CD4-positive, alpha-beta memory T cell (primary cell): ENCODE results near the gene CMC1. TPM values are rescaled to one million over a fixed set of nuclear protein-coding genes. Genes with fewer than 3 reads are reported as not detected.

Experiments
- CTCF ChIA-PET: fragments of 350-600 bp; sonication (Branson Sonifier 250); formaldehyde crosslinking; loops from one replicate; lab custom pipeline; 2021; ENCODE audit warnings: inconsistent platforms; ENCODE audit not compliant: partially characterized antibody; lab: Charles Lee
- POLR2A ChIA-PET: fragments of 350-600 bp; sonication (Branson Sonifier 250); formaldehyde crosslinking; loops from one replicate; lab custom pipeline; 2021; ENCODE audit not compliant: partially characterized antibody; lab: Charles Lee
- DNase-seq, 5 donors: peaks; one replicate each; pipeline versions ENCODE4 v3.0.0 to v3.0.0-alpha.2; 2020 to 2022; ENCODE audit warnings: mixed read lengths in 1 of 5
- H3K27ac ChIP-seq: one replicate; pipeline ENCODE4 v1.7.0; 2013; ENCODE audit warnings: low read depth, low read length
- H3K27me3 ChIP-seq: 2 replicates; pipeline ENCODE4 v1.7.0; 2013; ENCODE audit warnings: mild to moderate bottlenecking, low read length, moderate library complexity; ENCODE audit not compliant: insufficient read depth
- H3K36me3 ChIP-seq: 2 replicates; pipeline ENCODE4 v1.7.0; 2013; ENCODE audit warnings: mild to moderate bottlenecking, low read length, moderate library complexity; ENCODE audit not compliant: insufficient read depth
- H3K4me1 ChIP-seq: 2 replicates; pipeline ENCODE4 v1.7.0; 2013; ENCODE audit warnings: mild to moderate bottlenecking, low read length, moderate library complexity; ENCODE audit not compliant: insufficient read depth
- H3K4me3 ChIP-seq, 2 donors: one replicate each; pipeline ENCODE4 v1.7.0; 2013; ENCODE audit warnings: low read length in 2 of 2, mild to moderate bottlenecking in 1 of 2
- H3K9me3 ChIP-seq, 2 donors: one replicate each; pipeline ENCODE4 v1.7.0; 2013; ENCODE audit warnings: low read length in 2 of 2, control low read depth in 1 of 2; ENCODE audit not compliant: control insufficient read depth in 1 of 2
- H3K27ac Mint-ChIP-seq, 7 donors: one replicate each; pipeline ENCODE4 v1.8.0; 2020 to 2021; ENCODE audit warnings: mixed read lengths in 7 of 7, mild to moderate bottlenecking in 6 of 7, inconsistent platforms in 3 of 7, moderate library complexity in 3 of 7
- H3K27me3 Mint-ChIP-seq, 2 donors: one replicate each; pipeline ENCODE4 v1.8.0; 2020 to 2021; ENCODE audit warnings: mixed read lengths in 2 of 2
- H3K36me3 Mint-ChIP-seq, 2 donors: one replicate each; pipeline ENCODE4 v1.8.0; 2020 to 2021; ENCODE audit warnings: mixed read lengths in 2 of 2, inconsistent platforms in 1 of 2, mild to moderate bottlenecking in 1 of 2
- H3K4me1 Mint-ChIP-seq, 4 donors: one replicate each; pipeline ENCODE4 v1.8.0; 2020 to 2021; ENCODE audit warnings: mixed read lengths in 4 of 4, mild to moderate bottlenecking in 1 of 4
- H3K4me3 Mint-ChIP-seq, 8 donors: one replicate each; pipeline ENCODE4 v1.8.0; 2020 to 2021; ENCODE audit warnings: mixed read lengths in 8 of 8, mild to moderate bottlenecking in 7 of 8, moderate library complexity in 6 of 8, inconsistent platforms in 3 of 8
- H3K9me3 Mint-ChIP-seq, 8 donors: one replicate each; pipeline ENCODE4 v1.8.0; 2020 to 2021; ENCODE audit warnings: mixed read lengths in 8 of 8, mild to moderate bottlenecking in 5 of 8, inconsistent platforms in 3 of 8, moderate library complexity in 1 of 8
- intact Hi-C: fragments of 100-400 bp; cut with micrococcal nuclease; formaldehyde crosslinking; loops from one replicate; pipeline ENCODE4 v1.15.1; 2023
- polyA plus RNA-seq, 2 donors: library from polyadenylated mRNA; unstranded; fragments of 300-500 nt; fragmentation: Illumina TruSeq; gene quantifications; one replicate each; pipeline ENCODE4 v1.2.3, GENCODE V29; 2021
- total RNA-seq, 2 experiments: library from RNA; stranded (reverse); gene quantifications; one replicate each; pipeline ENCODE4 v1.2.3, GENCODE V29; 2021

CMC1 gene
- total and polyA plus RNA-seq, 4 experiments from 2014 or later, result 15.9 to 49.8 (median 30.9) TPM

GRCh38 chr3:28291577-28291976 lies 50.2 kb downstream of the CMC1 start:
- no peak overlapping the region for H3K27ac ChIP-seq
- Mint-ChIP-seq H3K4me1 (peaks cover 16 to 30% (median 21%) of the 10 kb centered on the region in 4 donors), H3K9me3 (no peaks in the 10 kb centered on the region), H3K36me3 (peaks cover 4 to 19% of the 10 kb centered on the region in 2 donors), H3K27ac (peak overlapping the region in 1 of 7 donors; percentile 4), H3K4me3 (peak overlapping the region in 1 of 8 donors; percentile 41), H3K27me3 (no peaks in the 10 kb centered on the region)
- no peaks in the 10 kb centered on the region for H3K27me3 ChIP-seq
- ChIA-PET POLR2A (no interaction called here), CTCF (interaction anchor here (0.8 kb wide), 1 partner anchor 580 kb away, joined by 3 read pairs; no protein-coding TSS in a partner anchor)
- peaks cover 8% of the 10 kb centered on the region for H3K4me1 ChIP-seq
- no peaks in the 10 kb centered on the region for H3K36me3 ChIP-seq
- H3K4me3 ChIP-seq, result no peak overlapping the region
- DNase-seq, result no peak
- intact Hi-C loops, result no loop called here
- H3K9me3 ChIP-seq, result no peaks in the 10 kb centered on the region

- Mint-ChIP-seq H3K4me3 (no peak overlapping the region), H3K36me3 (peaks cover 6 to 26% of the 10 kb centered on the region in 2 donors), H3K27ac (peak overlapping the region in 1 of 7 donors; percentile 1), H3K9me3 (no peaks in the 10 kb centered on the region), H3K4me1 (peaks cover 13 to 26% (median 19%) of the 10 kb centered on the region in 4 donors), H3K27me3 (no peaks in the 10 kb centered on the region)
- Histone ChIP-seq H3K27ac (no peak overlapping the region), H3K4me1 (peaks cover 8% of the 10 kb centered on the region), H3K9me3 (no peaks in the 10 kb centered on the region), H3K36me3 (no peaks in the 10 kb centered on the region), H3K27me3 (no peaks in the 10 kb centered on the region), H3K4me3 (no peak overlapping the region)
- POLR2A ChIA-PET, result no interaction called here
- DNase-seq, result no peak
- CTCF ChIA-PET, result interaction anchor here (0.8 kb wide), 1 partner anchor 581 kb away, joined by 3 read pairs; no protein-coding TSS in a partner anchor
- intact Hi-C loops, result no loop called here
These were observed 51.2 kb downstream of the CMC1 start for GRCh38 chr3:28292622-28293021.

- Histone ChIP-seq H3K27me3 (no peaks in the 10 kb centered on the region), H3K27ac (no peak overlapping the region), H3K4me3 (no peak overlapping the region), H3K36me3 (no peaks in the 10 kb centered on the region), H3K4me1 (peaks cover 8% of the 10 kb centered on the region), H3K9me3 (no peaks in the 10 kb centered on the region)
- peak overlapping the region in 2 of 8 donors; percentile 6 to 57 for H3K4me3 Mint-ChIP-seq
- peak overlapping the region in 2 of 7 donors; percentile 13 to 35 for H3K27ac Mint-ChIP-seq
- peaks cover 6 to 31% of the 10 kb centered on the region in 2 donors for H3K36me3 Mint-ChIP-seq
- H3K9me3 Mint-ChIP-seq, result no peaks in the 10 kb centered on the region
- no peaks in the 10 kb centered on the region for H3K27me3 Mint-ChIP-seq
- ChIA-PET POLR2A (no interaction called here), CTCF (interaction anchor here (0.7 to 1.5 kb wide), 3 partner anchors 9 to 23 kb away, joined by 3 to 4 read pairs (median 3); no protein-coding TSS in a partner anchor)
- H3K4me1 Mint-ChIP-seq, result peaks cover 13 to 26% (median 19%) of the 10 kb centered on the region in 4 donors
- DNase-seq, result no peak
- intact Hi-C loops, result no loop called here
These were observed 53.4 kb downstream of the CMC1 start for GRCh38 chr3:28294667-28295413.

- POLR2A ChIA-PET, result no interaction called here
- no peak overlapping the region for H3K27ac ChIP-seq
- CTCF ChIA-PET, result interaction anchor here (1.1 to 2.3 kb wide), 2 partner anchors 9 to 584 kb away, joined by 8 to 13 read pairs; no protein-coding TSS in a partner anchor
- no peaks in the 10 kb centered on the region for H3K27me3 Mint-ChIP-seq
- H3K4me1 Mint-ChIP-seq, result peaks cover 14 to 26% (median 19%) of the 10 kb centered on the region in 4 donors
- H3K27me3 ChIP-seq, result no peaks in the 10 kb centered on the region
- peak overlapping the region in 4 of 7 donors; percentile 9 to 57 (median 32) for H3K27ac Mint-ChIP-seq
- peaks cover 8% of the 10 kb centered on the region for H3K4me1 ChIP-seq
- no peak for DNase-seq
- peaks cover 5 to 24% of the 10 kb centered on the region in 2 donors for H3K36me3 Mint-ChIP-seq
- no peaks in the 10 kb centered on the region for H3K9me3 ChIP-seq
- H3K36me3 ChIP-seq, result no peaks in the 10 kb centered on the region
- H3K9me3 Mint-ChIP-seq, result no peaks in the 10 kb centered on the region
- H3K4me3 Mint-ChIP-seq, result peak overlapping the region in 6 of 8 donors; percentile 0 to 78 (median 37)
- no peak overlapping the region for H3K4me3 ChIP-seq
- intact Hi-C loops, result no loop called here
These were observed 54.6 kb downstream of the CMC1 start for GRCh38 chr3:28295898-28296490.

GRCh38 chr3:28299705-28300104 lies 58.3 kb downstream of the CMC1 start:
- intact Hi-C loops, result no loop called here
- Histone ChIP-seq H3K4me1 (peaks cover 8% of the 10 kb centered on the region), H3K4me3 (no peak overlapping the region), H3K36me3 (no peaks in the 10 kb centered on the region), H3K9me3 (no peaks in the 10 kb centered on the region), H3K27ac (no peak overlapping the region), H3K27me3 (no peaks in the 10 kb centered on the region)
- CTCF ChIA-PET, result interaction anchor here (0.6 to 1.6 kb wide), 3 partner anchors 18 to 826 kb away, joined by 4 to 6 read pairs (median 5); partner anchors contain the start of gene EOMES
- no peaks in the 10 kb centered on the region for H3K9me3 Mint-ChIP-seq
- H3K27ac Mint-ChIP-seq, result no peak overlapping the region
- H3K4me3 Mint-ChIP-seq, result no peak overlapping the region
- peaks cover 2 to 19% of the 10 kb centered on the region in 2 donors for H3K36me3 Mint-ChIP-seq
- peaks cover 10 to 24% (median 13%) of the 10 kb centered on the region in 4 donors for H3K4me1 Mint-ChIP-seq
- no peaks in the 10 kb centered on the region for H3K27me3 Mint-ChIP-seq
- DNase-seq, result no peak
- POLR2A ChIA-PET, result no interaction called here

- CTCF ChIA-PET, result interaction anchor here (0.6 to 1.6 kb wide), 3 partner anchors 18 to 827 kb away, joined by 4 to 6 read pairs (median 5); partner anchors contain the start of gene EOMES
- POLR2A ChIA-PET, result no interaction called here
- Mint-ChIP-seq H3K27me3 (no peaks in the 10 kb centered on the region), H3K4me3 (no peak overlapping the region), H3K36me3 (peaks cover 2 to 19% of the 10 kb centered on the region in 2 donors), H3K4me1 (peaks cover 5 to 16% (median 7%) of the 10 kb centered on the region in 4 donors), H3K9me3 (no peaks in the 10 kb centered on the region), H3K27ac (no peak overlapping the region)
- Histone ChIP-seq H3K27me3 (no peaks in the 10 kb centered on the region), H3K4me3 (no peak overlapping the region), H3K27ac (no peak overlapping the region), H3K9me3 (no peaks in the 10 kb centered on the region), H3K36me3 (no peaks in the 10 kb centered on the region), H3K4me1 (peaks cover 7% of the 10 kb centered on the region)
- intact Hi-C loops, result no loop called here
- no peak for DNase-seq
These were observed 59.0 kb downstream of the CMC1 start for GRCh38 chr3:28300345-28300962.

- no peaks in the 10 kb centered on the region for H3K9me3 ChIP-seq
- DNase-seq, result no peak
- Mint-ChIP-seq H3K27me3 (no peaks in the 10 kb centered on the region), H3K4me1 (peaks cover 0 to 10% (median 5%) of the 10 kb centered on the region in 4 donors), H3K4me3 (no peak overlapping the region), H3K27ac (no peak overlapping the region), H3K36me3 (peaks cover 2 to 19% of the 10 kb centered on the region in 2 donors), H3K9me3 (no peaks in the 10 kb centered on the region)
- ChIA-PET CTCF (no interaction called here), POLR2A (no interaction called here)
- no peak overlapping the region for H3K27ac ChIP-seq
- intact Hi-C loops, result no loop called here
- H3K27me3 ChIP-seq, result no peaks in the 10 kb centered on the region
- no peak overlapping the region for H3K4me3 ChIP-seq
- H3K36me3 ChIP-seq, result no peaks in the 10 kb centered on the region
- H3K4me1 ChIP-seq, result no peaks in the 10 kb centered on the region
These were observed 60.3 kb downstream of the CMC1 start for GRCh38 chr3:28301688-28302087.
